Astrocyte of the cerebellum (primary cell): ENCODE results near the gene NTM.

Experiments
- DNase-seq: peaks from one replicate; pipeline ENCODE4 v3.0.0-alpha.2; 2011; ENCODE audit warnings: low read depth
- H3K4me3 ChIP-seq: 2 replicates; pipeline ENCODE4 v1.5.1; 2011; ENCODE audit warnings: mild to moderate bottlenecking, low read depth, low read length, moderate library complexity
- CTCF ChIP-seq: IDR thresholded peaks from 2 replicates; pipeline ENCODE4 v1.5.1; 2012; ENCODE audit warnings: low read length, low read depth, moderate library complexity, mild to moderate bottlenecking; ENCODE audit errors: missing control alignments
- in situ Hi-C: cut with HindIII; loops from 2 replicates; pipeline ENCODE4 v1.10.0; 2017; ENCODE audit warnings: low sequenced_read_pairs

The NTM gene

DNA sequence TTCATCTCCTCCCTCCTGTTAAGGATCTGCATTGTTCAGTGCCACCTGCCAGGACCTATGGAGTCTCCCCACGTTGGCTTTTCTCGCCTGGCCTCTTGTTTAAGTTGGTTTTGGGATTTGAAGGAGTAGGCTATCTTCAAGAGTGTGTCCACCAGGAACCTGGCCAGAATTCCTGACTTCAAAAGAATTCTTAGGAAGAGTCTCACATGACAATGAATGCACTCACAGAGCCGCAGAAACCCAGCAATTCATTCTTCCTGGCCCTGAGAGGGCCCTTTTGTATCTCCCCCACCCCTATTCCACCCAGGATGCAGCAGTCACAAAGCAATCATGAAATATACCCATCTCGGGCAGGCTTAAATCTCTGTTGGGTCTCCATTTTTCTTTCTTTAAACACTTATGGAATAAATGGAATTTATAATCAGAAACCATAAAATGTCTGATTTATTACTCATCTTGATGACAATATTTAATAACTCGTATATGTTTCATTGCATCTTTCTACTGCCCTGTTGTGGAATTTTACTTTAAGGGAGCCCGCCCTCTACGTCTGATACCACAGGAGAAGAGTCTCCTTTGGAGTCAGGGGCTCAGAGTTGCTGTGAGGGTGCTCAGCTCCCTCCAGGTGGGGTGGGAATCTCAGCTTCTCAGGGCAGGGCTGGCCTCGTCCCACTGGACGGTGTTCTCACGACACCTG lies 507.0 kb downstream of the NTM start:
- no peak overlapping the region for H3K4me3 ChIP-seq
- peak; percentile 55 for DNase-seq
- TF ChIP-seq CTCF: no peak
- in situ Hi-C loops: no loop called here

- TF ChIP-seq CTCF: no peak
- H3K4me3 ChIP-seq: no peak overlapping the region
- no peak for DNase-seq
- in situ Hi-C loops: no loop called here
Observed at GRCh38 chr11:131880316-131880715, 509.9 kb downstream of the NTM start.

- DNase-seq: no peak
- TF ChIP-seq CTCF: no peak
- no peak overlapping the region for H3K4me3 ChIP-seq
- in situ Hi-C loops: no loop called here
Observed at GRCh38 chr11:131880976-131881375, 510.6 kb downstream of the NTM start.

DNA sequence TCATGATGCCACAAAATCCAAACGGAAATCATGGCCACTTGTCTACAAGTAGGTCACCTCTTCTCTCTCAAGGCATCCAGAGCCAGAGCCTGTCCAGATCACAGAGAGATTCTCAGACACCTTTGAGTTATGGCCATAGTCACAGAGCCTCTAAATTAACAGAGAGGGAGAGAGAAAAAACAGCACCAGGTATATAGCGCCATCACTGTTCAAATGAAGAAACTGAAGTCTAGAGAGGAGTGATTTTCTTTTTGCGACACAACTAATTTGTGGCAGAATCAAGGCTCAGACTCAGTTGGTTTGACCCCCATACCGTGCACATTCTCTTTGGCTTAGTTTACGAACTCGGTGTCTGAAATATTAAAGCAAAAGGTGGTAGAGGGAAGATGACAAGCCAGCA lies 512.9 kb downstream of the NTM start:
- no peak overlapping the region for H3K4me3 ChIP-seq
- in situ Hi-C loops: no loop called here
- DNase-seq: no peak
- TF ChIP-seq CTCF: no peak

- H3K4me3 ChIP-seq: no peak overlapping the region
- DNase-seq: no peak
- TF ChIP-seq CTCF: no peak
- in situ Hi-C loops: no loop called here
Observed at GRCh38 chr11:131884461-131885073, 514.2 kb downstream of the NTM start.

DNA sequence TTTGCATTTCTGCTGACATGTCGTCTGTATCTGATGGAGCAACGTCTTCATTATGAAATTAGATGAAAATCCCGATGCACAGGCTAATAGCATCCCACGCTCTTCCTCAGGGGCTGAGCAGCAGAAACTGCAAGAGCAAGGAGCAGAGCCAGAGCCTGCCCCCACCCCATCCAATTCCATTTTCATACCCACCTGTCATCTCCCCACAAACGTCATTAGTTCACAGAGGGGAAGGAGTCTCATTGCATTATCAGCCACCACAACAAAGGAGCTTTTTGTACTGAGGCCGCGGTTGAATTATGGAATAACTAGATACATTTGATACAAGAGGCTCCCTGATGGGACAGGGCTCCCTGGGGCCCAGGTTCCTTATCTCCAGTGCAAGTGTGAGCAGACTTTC lies 515.0 kb downstream of the NTM start:
- H3K4me3 ChIP-seq: no peak overlapping the region
- no peak for DNase-seq
- in situ Hi-C loops: no loop called here
- no peak for TF ChIP-seq CTCF
